GM18873 (cell line): ENCODE data around the gene ZFAND2B.

Experiments used
- ATAC-seq: cut with Tn5 transposase; IDR thresholded peaks from one replicate; pipeline ENCODE4 v1.9.1; 2021; ENCODE audit warnings: mild to moderate bottlenecking, moderate library complexity, moderate number of reproducible peaks; ENCODE audit not compliant: unreplicated experiment, low FRiP score

ZFAND2B gene, protein sequence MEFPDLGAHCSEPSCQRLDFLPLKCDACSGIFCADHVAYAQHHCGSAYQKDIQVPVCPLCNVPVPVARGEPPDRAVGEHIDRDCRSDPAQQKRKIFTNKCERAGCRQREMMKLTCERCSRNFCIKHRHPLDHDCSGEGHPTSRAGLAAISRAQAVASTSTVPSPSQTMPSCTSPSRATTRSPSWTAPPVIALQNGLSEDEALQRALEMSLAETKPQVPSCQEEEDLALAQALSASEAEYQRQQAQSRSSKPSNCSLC

DNA sequence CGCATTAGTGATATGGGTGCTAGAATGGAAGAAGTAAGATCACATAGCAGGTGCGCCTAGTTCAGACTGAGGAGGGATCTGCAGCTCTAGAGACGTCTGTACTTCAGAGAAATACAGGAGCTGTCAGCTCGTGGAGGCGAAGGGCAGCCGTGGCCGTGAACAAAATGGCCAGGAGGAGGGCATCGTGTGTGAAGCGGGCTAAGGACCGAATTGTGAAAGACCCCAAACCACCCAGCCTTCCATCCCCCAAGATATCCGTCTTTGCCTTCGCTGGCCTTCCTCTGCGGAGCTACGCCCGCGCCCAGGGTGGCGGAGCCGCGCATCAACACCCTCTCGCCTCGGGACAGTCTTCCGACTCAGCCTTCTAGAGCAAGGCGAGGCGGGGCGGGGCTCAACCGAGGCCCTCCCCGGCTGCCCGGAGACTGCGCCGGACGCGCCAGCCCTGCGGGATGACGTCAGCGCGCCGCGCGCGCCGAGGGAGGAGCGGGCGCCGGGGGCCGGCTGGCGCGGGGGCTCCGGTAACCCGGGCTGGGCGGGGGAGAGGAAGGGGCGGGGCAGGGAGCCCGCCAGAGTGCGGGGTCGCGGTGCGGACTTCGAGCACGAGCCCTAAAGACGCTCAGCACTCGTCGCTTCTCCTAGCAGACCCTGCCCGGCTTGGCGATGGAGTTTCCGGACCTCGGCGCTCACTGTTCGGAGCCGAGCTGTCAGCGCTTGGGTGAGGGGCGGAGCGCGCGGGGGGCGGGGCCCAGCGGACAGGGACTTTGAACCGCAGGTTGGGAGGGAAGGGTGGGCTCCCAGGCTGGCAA lies at the start of gene ZFAND2B:
Gene ZFAND2B (plus strand): TSS at position 455 of the 806 bp plus-strand sequence. CDS start 206 bp downstream, at position 661.
- peak; percentile 94 for ATAC-seq

DNA sequence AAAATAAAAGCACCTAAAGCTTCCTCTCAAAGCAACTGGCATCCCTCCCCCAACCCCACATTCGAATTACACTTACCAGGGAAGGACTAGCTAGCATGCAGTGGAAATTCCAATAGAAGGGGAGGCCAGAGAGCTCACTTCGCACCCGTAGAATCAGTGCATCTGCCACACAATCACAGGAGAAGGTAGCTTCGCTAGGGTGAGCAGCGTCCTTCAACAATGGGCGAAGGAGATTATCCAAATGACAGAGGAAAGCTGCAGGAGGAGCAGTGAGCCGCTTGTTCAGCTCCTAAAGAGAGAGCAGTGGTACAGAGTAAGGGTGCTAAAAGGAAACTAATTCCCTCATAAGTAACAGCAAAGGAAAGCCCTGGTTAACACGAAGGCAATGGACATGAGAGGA lies 49.2 kb upstream of the ZFAND2B start:
- ATAC-seq, result no peak

DNA sequence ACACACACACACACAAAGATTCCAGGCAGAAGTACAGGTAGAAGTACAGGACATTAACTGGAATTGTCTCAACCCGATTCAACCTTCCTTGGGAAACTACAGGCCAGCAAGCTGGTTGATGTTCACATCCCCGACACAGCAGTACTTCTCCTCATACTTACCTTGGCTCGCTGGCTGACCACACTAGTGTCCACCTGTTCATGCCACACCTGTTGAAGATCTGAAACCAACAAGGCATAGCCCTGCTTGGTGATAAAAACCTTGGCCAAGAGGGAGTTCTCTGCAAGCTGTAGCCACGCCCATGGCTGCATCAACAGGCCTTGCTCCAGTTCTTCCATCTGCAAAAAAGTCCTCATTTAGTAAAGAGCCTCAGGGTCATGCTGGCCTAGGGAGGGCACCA lies 48.6 kb upstream of the ZFAND2B start:
- ATAC-seq, result no peak

DNA sequence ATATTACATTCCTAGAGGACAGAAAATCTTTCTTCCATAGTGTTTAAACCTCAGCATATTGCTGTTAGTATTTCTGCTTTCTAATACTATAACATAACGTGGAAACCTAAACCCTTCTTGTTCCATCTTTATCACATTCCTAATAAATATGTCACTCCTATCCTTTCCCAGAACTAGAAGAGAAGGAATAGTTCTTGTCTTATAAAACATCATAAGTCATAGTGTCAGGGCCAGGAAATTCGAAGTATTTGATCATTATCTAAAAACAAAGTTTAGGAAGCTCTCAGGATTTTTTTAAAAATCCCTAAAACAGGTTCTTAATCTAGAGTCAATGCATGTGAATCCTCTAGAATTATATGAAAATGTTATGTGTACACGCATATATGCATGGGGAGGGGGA lies 48.0 kb upstream of the ZFAND2B start:
- no peak for ATAC-seq

DNA sequence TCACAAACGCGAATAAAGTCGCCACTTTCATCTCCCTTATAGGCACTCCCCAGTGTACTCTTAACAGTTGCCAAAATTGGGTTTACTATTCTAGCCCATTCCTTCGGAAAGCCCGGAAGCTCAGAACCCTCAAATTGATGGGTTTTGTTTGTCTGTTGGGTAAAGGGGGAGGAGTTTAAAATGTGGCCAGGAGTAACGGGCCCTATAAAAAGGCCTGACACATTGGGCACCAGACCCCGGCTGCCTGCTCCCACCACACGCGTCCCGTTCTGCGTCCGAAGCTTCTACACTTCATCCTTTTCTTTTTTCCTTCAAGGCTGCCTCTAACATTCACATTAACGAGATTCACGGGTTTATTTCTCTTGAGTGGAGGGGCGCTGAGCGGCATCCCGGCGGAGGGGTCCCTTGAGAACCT lies 46.8 kb upstream of the ZFAND2B start:
- no peak for ATAC-seq

DNA sequence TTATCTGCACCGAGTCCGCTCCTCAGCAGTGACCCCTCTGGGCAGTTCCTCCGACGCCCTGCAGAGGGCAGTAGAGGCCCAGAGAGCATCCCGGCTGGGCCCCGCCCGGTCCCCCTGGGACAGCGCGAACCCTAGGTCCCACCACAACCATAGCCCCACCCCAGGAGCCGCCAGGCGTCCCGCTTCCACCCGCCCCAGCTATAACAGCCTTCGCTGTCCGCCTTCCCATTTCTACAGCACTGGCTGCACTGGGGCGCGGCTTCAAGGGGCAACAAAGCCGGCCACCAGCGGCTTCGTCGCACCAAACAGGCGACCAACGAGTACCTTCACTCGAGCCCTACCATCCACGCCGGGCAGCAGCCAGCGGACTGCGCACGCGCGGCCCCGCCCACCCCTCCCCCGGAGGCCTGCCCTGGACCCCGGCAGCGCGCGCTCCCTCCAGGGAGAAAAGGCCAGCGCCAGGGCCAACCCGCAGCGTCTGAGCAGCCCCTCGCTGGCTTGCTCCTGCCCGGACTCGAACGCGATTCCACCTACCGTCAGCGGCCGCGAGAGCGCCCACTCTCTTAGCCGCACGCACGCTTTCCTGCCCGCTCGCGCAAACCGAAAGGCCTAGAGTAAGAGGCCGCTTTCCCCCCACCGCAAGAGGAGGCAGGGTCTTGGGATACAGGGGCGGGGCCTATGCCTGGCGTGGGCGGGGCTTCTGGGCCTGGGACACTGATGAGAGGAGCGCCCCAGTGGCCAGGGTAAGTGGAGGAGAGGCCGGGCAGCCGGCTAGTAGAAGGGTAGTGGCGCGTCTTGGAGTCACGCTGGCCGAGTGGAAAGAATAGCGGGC lies 46.2 kb upstream of the ZFAND2B start, which contains the start of gene NHEJ1:
Gene NHEJ1 (minus strand): TSS at position 630 of the 832 bp plus-strand sequence. CDS start 2,453 bp downstream, outside the sequence.
- ATAC-seq, result peak; percentile 77

DNA sequence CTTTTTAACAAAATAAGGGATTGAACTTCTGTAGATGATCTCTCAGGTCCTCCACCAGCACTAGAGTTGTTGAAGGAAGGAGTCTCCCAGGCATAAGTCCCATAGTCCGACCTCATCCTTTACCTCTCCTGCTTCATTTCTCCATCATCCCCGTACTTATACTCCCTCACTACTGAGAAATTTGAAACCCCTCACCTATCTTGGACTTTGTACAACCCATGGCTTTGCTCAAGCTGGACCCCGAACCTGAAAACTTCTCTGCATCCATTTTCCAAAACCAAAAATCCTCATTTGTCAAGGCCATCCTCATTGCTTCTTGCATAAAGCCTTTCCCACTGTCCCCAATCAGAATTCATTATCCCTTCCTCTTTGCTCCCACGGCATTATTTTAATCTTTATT lies 45.5 kb upstream of the ZFAND2B start:
- ATAC-seq, result no peak

DNA sequence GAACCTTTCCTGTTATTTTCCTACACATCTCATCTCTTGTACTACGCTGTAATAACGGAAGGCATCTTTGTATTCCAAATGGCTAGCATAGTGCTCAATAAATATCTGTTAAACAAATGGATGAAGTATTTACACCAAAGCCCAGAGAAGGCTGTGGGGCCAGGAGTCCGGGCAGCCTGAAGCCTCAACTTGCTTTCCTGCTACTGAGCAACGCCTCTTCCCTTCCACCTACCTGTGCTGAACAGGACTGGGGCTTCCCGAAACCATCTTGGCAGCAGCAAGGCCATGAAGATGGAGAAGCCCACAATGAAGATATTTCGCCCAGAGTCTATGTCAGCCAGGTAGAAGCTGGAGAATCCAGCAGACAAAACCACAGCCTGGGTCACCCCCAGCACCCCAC lies 43.4 kb upstream of the ZFAND2B start:
- no peak for ATAC-seq

DNA sequence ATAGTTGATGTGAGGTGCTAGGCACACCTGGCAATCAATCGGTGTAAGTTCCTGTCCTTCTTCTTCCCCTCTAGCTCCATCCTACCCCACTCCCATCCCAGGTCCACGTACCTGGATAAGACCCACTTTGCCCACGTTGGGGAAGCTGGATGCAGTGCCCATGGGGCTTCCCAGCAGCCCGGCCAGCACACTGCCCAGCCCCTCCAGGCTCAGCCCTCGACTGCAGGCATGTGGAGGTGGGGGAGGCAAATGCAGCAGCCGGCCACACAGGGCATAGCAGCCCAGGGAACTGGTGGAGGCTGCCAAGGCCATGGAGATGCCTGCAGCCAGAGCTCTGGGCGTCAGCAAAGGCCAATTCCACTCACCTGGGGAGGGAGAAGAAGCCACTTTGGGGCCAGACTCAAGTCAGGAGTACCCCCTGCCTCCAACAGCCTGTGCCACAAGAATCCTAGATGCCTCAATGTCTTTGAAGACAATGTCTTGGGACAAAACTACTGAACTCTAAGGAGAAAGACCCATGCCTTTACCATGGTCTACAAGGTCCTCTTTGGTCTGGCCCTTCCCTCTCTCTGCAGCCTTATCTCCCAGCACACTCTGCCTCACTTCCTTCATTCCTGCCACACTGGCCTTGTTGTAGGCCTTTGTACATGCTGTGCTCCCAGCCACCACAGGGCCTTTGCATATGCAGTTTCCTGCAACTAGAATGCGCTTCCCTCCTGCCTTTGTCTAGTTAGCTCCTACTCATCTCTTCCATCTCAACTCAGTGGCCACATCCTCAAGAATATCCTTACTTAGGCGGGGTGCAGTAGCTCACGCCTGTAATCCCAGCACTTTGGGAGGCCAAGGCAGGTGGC lies 41.3 kb upstream of the ZFAND2B start:
- no peak for ATAC-seq

DNA sequence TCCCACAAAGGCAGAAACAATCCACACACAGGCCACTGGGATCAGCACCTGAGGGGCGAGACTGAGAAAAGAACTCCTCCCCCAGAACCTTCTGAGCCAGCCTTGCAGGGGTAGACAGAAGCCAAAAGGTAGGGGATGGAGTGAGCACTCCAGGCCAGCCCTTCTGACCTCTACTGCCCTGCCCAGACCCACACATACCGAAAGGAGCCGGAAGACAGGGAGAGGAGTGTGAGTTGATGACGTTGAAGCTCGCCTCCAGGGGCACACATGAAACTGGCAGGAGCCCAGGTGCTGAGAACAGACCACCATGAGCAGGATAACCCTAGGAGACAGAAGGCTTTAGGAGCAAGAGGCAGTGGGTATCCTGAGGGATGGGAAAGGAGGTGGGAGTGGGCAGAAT lies 38.6 kb upstream of the ZFAND2B start:
- ATAC-seq, result no peak

DNA sequence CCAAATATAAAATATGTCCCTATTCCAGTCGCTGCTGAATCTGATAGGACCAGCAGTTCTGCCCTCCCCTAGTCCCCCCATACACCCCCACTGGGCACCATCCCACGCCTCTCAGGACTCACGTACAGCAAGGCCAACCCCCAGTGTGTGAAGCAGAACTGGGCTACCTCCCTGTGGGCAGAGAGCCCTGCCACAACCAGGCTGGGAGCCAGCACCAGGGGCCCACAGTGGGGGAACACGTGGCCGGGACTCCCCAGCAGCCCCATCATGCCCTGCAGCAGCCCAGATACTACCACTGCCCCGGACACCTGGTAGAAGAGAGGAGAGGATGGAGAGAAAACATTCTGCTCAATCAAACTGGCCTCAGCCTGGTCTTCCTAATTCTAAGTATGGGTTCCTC lies 38.1 kb upstream of the ZFAND2B start:
- no peak for ATAC-seq

DNA sequence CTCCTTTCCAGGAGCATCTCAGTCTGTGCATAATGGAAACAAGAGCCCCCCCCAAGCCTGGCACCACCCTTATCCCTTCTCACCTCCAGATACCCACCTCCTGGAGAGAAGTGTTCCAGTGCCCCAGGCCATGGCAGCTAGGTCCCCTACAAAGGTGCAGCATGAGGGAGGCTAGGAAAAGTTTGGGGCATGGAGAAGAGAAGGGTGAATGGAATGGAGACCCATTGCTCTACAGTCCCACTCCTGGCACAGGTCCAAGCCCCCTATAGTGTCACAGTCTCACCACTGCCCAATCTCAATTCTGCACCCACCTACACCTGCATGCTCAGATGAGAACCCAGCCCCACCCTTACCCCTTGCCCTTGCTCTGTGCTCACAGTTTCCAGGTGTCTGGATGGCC lies 37.6 kb upstream of the ZFAND2B start:
- no peak for ATAC-seq

DNA sequence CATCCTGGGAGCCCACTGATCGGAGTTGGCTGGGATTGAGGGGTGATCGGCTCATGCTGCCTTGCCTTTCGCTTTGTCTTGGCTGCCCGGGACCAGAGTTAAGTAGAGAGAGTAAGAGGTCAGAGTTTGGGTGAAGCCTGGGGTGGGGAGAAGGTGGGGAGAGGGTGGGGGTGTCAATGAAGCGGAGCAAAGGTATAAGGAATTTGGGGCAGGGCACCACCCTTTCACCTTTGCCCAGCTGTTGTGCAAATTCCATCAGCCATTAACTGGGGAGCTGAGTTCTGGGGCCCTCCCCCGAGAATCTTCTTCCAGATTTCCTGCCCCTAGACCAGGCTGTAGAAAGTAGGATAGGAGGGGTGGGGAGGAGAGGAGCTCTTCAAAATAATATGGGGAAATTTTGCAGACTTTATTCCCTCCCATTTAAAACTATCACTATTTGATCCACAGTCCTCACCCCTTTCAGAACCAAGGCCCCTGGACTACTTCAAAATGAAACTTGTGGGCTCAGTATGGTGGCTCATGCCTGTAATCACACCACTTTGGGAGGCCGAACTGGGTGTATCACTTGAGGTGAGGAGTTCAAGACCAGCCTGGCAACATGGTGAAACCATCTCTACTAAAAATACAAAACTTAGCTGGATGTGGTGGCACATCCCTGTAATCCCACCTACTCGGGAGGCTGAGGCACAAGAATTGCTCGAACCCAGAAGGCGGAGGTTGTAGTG lies 36.5 kb upstream of the ZFAND2B start, which contains the start of gene SLC23A3:
Gene SLC23A3 (minus strand): TSS at position 100 of the 725 bp plus-strand sequence. CDS start 45 bp downstream, at position 55.
- ATAC-seq, result no peak

DNA sequence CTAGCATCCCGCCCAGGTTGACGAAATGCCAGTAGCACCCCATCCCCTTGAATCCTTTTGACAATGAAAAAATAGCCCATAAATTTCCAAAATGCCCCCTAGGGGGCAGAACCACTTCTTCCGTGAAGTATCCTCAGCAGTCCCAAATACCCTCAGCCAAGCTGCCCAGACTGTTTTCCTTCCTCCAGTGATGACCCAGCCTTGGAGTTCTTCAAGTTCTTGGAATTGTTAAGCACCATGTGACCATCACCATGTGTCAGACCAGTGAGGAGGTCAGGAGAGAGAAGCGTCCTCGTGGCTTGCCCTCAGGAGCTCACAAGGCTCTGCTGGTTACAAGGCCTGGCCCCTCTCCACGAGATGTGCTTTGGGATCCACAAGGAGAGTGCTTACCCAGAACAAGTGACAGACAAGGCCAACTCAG lies 35.3 kb upstream of the ZFAND2B start:
- ATAC-seq, result no peak

DNA sequence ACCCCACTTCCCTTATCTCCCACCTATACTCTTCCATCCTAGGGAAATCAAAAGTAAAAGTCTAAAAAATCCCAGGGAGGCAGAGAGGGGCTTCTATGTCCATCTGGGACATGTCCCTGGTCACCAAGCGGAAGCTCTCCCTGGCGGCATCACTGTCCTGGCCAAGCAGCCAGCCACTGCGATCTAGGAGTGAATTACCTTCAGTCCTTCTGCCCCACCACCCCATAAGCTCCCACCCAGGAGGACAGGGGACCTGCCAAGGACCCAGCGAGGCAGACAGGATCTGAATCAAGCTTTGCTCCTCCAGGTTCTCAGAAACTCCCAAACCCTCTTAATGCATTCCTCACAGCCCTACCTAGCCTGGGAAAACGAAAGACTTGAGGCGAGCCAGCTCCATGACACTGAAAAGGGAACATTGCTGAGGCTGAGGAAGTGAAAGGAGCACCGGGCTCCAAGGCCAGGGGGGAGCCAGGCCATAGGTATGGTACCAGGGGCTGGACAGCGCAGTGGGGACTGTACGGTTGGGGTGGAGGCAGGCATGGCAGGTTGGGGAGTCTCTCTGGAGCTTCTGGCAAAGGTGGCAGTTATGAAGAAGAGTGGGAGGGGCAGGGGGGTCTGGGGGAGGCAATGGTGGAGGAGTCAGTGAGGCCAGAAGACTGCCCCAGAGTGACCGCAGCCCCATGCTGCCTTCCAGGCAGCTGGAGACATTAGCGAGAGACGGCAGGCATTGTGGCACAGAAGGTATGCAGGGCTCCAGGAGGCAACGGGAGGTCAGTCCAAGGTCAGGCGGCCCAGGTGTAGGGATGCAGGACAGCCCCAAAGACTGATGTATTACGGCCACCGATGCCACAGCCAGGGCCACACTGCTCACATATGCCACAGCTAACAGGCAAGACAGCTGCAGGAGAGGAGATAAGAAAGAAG lies 34.1 kb upstream of the ZFAND2B start:
- no peak for ATAC-seq

DNA sequence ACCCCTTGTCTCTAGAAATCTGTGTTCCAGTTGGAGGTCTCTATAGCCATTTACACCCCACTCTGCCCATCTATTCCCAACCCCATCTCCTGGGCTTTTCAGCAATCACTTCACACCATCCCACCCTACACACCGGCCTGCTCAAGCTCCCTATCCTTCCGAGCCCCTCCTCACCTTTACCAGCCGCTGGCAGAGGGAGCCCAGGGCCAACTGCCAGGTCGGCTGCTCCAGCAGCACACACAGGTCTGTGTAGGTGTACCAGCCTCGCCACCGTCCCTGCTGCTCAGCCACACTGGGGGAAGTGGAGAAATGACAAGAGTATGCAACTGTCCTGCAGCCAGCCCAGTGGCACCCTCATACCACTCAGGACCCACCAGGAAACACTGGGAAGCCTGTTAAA lies 33.4 kb upstream of the ZFAND2B start:
- ATAC-seq, result no peak

DNA sequence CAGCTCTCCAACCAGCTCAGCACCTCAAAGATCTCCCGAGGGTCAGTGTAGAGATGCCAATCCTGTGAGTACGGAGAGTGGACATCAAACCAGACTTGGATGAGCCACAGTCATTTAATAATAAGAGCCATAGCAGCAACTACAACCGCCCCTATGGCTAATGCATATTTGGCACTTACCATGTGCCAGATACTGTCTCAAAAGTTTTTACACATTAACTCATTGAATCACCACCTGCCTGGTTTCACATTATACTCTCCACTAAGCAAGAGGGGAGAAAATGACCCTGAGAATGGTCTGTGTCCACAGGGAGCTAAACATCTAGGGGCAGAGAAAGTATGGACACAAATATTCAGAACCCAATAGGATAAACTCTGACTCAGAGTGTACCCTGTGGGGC lies 32.4 kb upstream of the ZFAND2B start:
- ATAC-seq, result no peak

DNA sequence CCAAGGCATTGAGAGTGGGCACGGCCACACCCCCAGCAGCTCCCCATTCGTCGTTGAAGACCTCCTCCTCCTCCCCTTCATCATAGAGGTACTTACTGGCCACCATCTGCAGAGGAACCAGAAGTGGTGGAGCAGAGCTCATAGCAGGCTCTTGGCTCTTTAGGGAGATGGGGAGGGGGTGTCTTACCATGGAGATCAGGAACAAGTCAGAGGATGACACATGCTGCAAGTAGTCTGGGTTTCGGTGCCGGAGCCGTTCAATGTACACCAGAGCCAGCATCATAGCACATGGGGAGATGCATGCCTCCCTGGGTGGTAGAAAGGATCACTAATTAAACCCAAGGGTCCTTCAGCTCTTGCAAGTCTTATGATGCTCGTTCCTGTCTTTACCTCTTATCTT lies 31.8 kb upstream of the ZFAND2B start:
- ATAC-seq, result no peak
